ENCODE measurements around the gene HMOX2. TPM values are rescaled to one million over a fixed set of nuclear protein-coding genes. Genes with fewer than 3 reads are reported as not detected.

HMOX2 gene
- total and polyA plus RNA-seq, 8 donors, result 12.8 to 29.6 (median 19.8) TPM

- H3K27me3 ChIP-seq, result no peaks in the 10 kb centered on the region
- peak; percentile 96 to 99 (median 98) for DNase-seq
- no peaks in the 10 kb centered on the region for H3K36me3 ChIP-seq
- intact Hi-C loops (cut with DNase I), result no loop called here
- peaks cover 0 to 11% (median 8%) of the 10 kb centered on the region in 3 donors for H3K4me1 ChIP-seq
- peak within 1 kb of the TSS; percentile 84 to 92 (median 89) for H3K27ac ChIP-seq
- peak within 1 kb of the TSS; percentile 84 to 95 (median 91) for H3K4me3 ChIP-seq
- H3K9me3 ChIP-seq, result no peaks in the 10 kb centered on the region
- WGBS, 2 donors, result 5 to 6% methylated on average over 51 to 67 of the region's 67 CpGs
- ATAC-seq, result peak; percentile 87 to 94 (median 90)
- TF ChIP-seq CTCF (IDR thresholded peaks at IDR 0.05), result no peak
- FAIRE-seq, result peak; percentile 72
Observed at GRCh38 chr16:4538350-4539235, 62.4 kb downstream of the HMOX2 start, which contains the start of gene CDIP1. Gene CDIP1 (minus strand): TSS chr16:4538773. CDS start chr16:4514130, 24,643 bp downstream.

GRCh38 chr16:4539716-4540284 lies 63.6 kb downstream of the HMOX2 start:
- WGBS, 2 donors, result 97 to 100% methylated on average over 2 of the region's 2 CpGs
- no peak overlapping the region for H3K27ac ChIP-seq
- no peaks in the 10 kb centered on the region for H3K36me3 ChIP-seq
- H3K27me3 ChIP-seq, result no peaks in the 10 kb centered on the region
- intact Hi-C loops (cut with DNase I), result no loop called here
- ATAC-seq (no peak), DNase-seq (no peak), FAIRE-seq (no peak)
- H3K9me3 ChIP-seq, result no peaks in the 10 kb centered on the region
- peaks cover 0 to 11% (median 8%) of the 10 kb centered on the region in 3 donors for H3K4me1 ChIP-seq
- H3K4me3 ChIP-seq, result no peak overlapping the region
- no peak for TF ChIP-seq CTCF (IDR thresholded peaks at IDR 0.05)

GRCh38 chr16:4544473-4544872 lies 68.3 kb downstream of the HMOX2 start:
- Histone ChIP-seq H3K36me3 (no peaks in the 10 kb centered on the region), H3K4me3 (no peak overlapping the region), H3K9me3 (no peaks in the 10 kb centered on the region), H3K27ac (no peak overlapping the region), H3K4me1 (no peaks in the 10 kb centered on the region), H3K27me3 (no peaks in the 10 kb centered on the region)
- no peak for TF ChIP-seq CTCF (IDR thresholded peaks at IDR 0.05)
- 64 to 75% methylated on average over 8 of the region's 8 CpGs for WGBS, 2 donors
- FAIRE-seq (no peak), ATAC-seq (peak in 1 of 4 donors; percentile 9), DNase-seq (peak in 1 of 6 donors; percentile 52)
- intact Hi-C loops (cut with DNase I), result no loop called here

GRCh38 chr16:4548124-4548523 lies 71.9 kb downstream of the HMOX2 start:
- no peaks in the 10 kb centered on the region for H3K9me3 ChIP-seq
- no peaks in the 10 kb centered on the region for H3K36me3 ChIP-seq
- ATAC-seq (peak; percentile 7 to 33 (median 20)), FAIRE-seq (no peak), DNase-seq (no peak)
- no peak overlapping the region for H3K4me3 ChIP-seq
- no peak for TF ChIP-seq CTCF (IDR thresholded peaks at IDR 0.05)
- 66 to 67% methylated on average over 13 of the region's 13 CpGs for WGBS, 2 donors
- no peaks in the 10 kb centered on the region for H3K27me3 ChIP-seq
- no peaks in the 10 kb centered on the region for H3K4me1 ChIP-seq
- intact Hi-C loops (cut with DNase I), result loop anchor here in 1 of 3 donors (5.0 kb wide), 1 partner anchor 36 kb away; no protein-coding TSS in a partner anchor
- no peak overlapping the region for H3K27ac ChIP-seq

Data from pancreas (tissue), 10 donors.